ENCODE results near the gene MAP7D2. TPM values are rescaled to one million over a fixed set of nuclear protein-coding genes. Genes with fewer than 3 reads are reported as not detected.

Gene MAP7D2
- total and polyA plus RNA-seq, 2 experiments from 2014 or later, result 0.90 to 1.6 TPM

DNA sequence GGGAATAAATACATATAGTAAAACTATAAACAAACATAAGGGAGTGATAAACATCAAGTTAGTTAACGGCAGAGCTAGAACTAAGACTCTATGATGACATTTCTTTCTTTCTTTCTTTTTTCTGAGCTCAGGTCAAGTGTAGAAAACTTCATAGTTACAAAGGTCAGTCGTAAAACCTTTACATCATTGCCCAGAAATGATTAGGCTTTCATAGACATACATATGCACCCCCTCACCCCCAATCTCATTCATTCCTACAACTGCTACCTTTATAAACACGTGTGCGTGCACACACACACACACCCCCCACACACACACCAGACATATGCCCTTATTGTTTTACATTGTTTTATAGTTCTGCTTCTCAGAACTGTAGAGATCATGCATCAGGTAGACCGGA lies 19.2 kb upstream of the MAP7D2 start (continued):
- TF ChIP-seq, protein P1, sequence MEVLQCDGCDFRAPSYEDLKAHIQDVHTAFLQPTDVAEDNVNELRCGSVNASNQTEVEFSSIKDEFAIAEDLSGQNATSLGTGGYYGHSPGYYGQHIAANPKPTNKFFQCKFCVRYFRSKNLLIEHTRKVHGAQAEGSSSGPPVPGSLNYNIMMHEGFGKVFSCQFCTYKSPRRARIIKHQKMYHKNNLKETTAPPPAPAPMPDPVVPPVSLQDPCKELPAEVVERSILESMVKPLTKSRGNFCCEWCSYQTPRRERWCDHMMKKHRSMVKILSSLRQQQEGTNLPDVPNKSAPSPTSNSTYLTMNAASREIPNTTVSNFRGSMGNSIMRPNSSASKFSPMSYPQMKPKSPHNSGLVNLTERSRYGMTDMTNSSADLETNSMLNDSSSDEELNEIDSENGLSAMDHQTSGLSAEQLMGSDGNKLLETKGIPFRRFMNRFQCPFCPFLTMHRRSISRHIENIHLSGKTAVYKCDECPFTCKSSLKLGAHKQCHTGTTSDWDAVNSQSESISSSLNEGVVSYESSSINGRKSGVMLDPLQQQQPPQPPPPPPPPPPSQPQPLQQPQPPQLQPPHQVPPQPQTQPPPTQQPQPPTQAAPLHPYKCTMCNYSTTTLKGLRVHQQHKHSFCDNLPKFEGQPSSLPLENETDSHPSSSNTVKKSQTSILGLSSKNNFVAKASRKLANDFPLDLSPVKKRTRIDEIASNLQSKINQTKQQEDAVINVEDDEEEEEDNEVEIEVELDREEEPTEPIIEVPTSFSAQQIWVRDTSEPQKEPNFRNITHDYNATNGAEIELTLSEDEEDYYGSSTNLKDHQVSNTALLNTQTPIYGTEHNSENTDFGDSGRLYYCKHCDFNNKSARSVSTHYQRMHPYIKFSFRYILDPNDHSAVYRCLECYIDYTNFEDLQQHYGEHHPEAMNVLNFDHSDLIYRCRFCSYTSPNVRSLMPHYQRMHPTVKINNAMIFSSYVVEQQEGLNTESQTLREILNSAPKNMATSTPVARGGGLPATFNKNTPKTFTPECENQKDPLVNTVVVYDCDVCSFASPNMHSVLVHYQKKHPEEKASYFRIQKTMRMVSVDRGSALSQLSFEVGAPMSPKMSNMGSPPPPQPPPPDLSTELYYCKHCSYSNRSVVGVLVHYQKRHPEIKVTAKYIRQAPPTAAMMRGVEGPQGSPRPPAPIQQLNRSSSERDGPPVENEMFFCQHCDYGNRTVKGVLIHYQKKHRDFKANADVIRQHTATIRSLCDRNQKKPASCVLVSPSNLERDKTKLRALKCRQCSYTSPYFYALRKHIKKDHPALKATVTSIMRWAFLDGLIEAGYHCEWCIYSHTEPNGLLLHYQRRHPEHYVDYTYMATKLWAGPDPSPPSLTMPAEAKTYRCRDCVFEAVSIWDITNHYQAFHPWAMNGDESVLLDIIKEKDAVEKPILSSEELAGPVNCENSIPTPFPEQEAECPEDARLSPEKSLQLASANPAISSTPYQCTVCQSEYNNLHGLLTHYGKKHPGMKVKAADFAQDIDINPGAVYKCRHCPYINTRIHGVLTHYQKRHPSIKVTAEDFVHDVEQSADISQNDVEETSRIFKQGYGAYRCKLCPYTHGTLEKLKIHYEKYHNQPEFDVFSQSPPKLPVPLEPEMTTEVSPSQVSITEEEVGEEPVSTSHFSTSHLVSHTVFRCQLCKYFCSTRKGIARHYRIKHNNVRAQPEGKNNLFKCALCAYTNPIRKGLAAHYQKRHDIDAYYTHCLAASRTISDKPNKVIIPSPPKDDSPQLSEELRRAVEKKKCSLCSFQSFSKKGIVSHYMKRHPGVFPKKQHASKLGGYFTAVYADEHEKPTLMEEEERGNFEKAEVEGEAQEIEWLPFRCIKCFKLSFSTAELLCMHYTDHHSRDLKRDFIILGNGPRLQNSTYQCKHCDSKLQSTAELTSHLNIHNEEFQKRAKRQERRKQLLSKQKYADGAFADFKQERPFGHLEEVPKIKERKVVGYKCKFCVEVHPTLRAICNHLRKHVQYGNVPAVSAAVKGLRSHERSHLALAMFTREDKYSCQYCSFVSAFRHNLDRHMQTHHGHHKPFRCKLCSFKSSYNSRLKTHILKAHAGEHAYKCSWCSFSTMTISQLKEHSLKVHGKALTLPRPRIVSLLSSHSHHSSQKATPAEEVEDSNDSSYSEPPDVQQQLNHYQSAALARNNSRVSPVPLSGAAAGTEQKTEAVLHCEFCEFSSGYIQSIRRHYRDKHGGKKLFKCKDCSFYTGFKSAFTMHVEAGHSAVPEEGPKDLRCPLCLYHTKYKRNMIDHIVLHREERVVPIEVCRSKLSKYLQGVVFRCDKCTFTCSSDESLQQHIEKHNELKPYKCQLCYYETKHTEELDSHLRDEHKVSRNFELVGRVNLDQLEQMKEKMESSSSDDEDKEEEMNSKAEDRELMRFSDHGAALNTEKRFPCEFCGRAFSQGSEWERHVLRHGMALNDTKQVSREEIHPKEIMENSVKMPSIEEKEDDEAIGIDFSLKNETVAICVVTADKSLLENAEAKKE (CRISPR knock-in tag; IDR thresholded peaks at IDR 0.05), result no peak
- TF ChIP-seq, protein P2, sequence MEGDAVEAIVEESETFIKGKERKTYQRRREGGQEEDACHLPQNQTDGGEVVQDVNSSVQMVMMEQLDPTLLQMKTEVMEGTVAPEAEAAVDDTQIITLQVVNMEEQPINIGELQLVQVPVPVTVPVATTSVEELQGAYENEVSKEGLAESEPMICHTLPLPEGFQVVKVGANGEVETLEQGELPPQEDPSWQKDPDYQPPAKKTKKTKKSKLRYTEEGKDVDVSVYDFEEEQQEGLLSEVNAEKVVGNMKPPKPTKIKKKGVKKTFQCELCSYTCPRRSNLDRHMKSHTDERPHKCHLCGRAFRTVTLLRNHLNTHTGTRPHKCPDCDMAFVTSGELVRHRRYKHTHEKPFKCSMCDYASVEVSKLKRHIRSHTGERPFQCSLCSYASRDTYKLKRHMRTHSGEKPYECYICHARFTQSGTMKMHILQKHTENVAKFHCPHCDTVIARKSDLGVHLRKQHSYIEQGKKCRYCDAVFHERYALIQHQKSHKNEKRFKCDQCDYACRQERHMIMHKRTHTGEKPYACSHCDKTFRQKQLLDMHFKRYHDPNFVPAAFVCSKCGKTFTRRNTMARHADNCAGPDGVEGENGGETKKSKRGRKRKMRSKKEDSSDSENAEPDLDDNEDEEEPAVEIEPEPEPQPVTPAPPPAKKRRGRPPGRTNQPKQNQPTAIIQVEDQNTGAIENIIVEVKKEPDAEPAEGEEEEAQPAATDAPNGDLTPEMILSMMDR (conservative IDR thresholded peaks at IDR 0.05; ENCODE audit: low read depth in 2 of 2), result no peak
- TF ChIP-seq NANOG (IDR thresholded peaks at IDR 0.05; ENCODE audit: borderline replicate concordance), result no peak
- no peak for TF ChIP-seq REST (IDR thresholded peaks at IDR 0.05; ENCODE audit: unreplicated experiment)
- TF ChIP-seq STAT1 (IDR thresholded peaks at IDR 0.05; ENCODE audit: unreplicated experiment), result no peak
